ENCODE results near the gene OTOGL.
A peak's percentile ranks its signal among the peaks of the same experiment; 100 is the strongest.

OTOGL gene

DNA sequence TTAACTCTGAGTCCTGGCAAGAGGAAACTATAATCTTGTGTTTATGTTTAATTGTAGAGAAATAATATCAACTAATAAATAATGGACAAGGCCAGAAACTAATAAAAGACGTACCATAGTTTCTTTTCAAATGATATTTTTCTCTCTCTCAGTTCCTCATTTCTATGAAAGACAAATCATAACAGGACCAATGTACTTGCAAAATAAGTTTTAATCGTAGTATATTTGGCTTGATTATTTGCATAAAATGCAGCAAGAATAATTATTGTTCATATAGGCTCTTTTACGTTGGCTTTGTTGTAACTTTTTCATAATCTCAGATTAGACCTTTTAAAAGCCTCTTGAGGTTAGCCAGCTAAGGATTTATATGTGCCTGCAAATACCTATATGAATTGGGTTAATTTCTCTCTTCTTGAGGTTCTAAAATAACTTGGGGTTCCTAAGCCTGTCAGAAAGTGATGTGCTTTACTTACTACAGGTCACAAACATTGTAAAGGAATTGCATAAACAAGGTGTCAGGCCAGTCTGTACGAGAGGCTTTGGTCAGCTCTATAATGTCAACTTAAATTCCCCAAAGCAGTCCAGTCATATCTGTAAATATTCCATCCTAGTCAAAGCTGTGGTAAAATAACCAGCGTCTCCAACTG lies 191.9 kb downstream of the OTOGL start:
- 55% methylated on average over 2 of the region's 5 CpGs for WGBS
- Histone ChIP-seq H2BK15ac (ENCODE audit: low read depth, poor library complexity, severe bottlenecking) (no peak overlapping the region), H3K27me3 (ENCODE audit: control insufficient read depth in 1 of 2, insufficient read depth in 1 of 2, low read length in 2 of 2) (no peaks in the 10 kb centered on the region), H2BK12ac (ENCODE audit: low read length in 2 of 2) (no peak overlapping the region), H3K4ac (ENCODE audit: low read depth in 1 of 2, low read length in 2 of 2) (no peak overlapping the region), H3K4me3 (ENCODE audit: insufficient read depth in 1 of 2, low read depth in 1 of 2, low read length in 2 of 2) (no peak overlapping the region), H3K9me3 (ENCODE audit: control insufficient read depth, low read length) (peaks cover 3% of the 10 kb centered on the region), H2AK5ac (ENCODE audit: low read length, severe bottlenecking) (no peak overlapping the region), H3K36me3 (ENCODE audit: control insufficient read depth in 1 of 2, insufficient read depth in 2 of 2, low read depth in 1 of 2, low read length in 2 of 2) (no peaks in the 10 kb centered on the region), H2AFZ (ENCODE audit: low read depth, low read length) (no peak overlapping the region), H3K27ac (ENCODE audit: low read length, poor library complexity, severe bottlenecking) (no peak overlapping the region), H3K14ac (ENCODE audit: low read length in 2 of 2) (no peak overlapping the region), H3K23ac (ENCODE audit: low read length in 2 of 2) (no peak overlapping the region), H2BK120ac (ENCODE audit: low read depth, low read length) (no peak overlapping the region), H2BK5ac (ENCODE audit: low read depth, low read length, poor library complexity, severe bottlenecking) (no peak overlapping the region), H4K8ac (ENCODE audit: low read length) (no peak overlapping the region), H3K4me1 (ENCODE audit: control insufficient read depth, insufficient read depth, low read depth, low read length) (no peaks in the 10 kb centered on the region), H3K18ac (ENCODE audit: low read depth in 1 of 2, low read length in 2 of 2) (no peak overlapping the region), H3K79me1 (replicated peaks; ENCODE audit: low read length, poor library complexity, severe bottlenecking) (no peaks in the 10 kb centered on the region), H4K91ac (ENCODE audit: low read length) (no peak overlapping the region), H3K4me2 (ENCODE audit: low read length, poor library complexity, severe bottlenecking) (no peak overlapping the region), H3K9ac (ENCODE audit: low read length) (no peak overlapping the region)
- peak; percentile 4 for DNase-seq

DNA sequence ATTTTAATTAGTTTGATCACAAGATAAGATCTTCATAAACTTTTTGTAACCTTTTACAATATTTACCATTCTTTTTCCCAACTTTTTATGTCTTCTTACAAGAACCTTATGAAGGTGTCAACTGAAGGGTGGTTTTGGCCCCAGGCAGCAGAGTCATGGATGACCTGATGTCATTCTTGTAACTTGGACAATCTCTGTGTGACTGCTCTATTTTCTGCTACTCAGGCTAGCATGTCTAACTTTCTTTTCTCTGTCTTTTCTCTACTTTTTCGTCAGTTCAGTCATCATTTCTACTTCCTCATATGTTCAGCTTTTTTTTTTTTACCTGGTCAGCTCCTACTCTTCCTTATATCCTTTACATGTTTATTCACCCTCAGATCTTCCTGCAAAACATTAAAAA lies 194.0 kb downstream of the OTOGL start:
- no peak overlapping the region for H3K9ac ChIP-seq (ENCODE audit: low read length)
- peaks cover 2% of the 10 kb centered on the region for H3K9me3 ChIP-seq (ENCODE audit: control insufficient read depth, low read length)
- no peak overlapping the region for H2AK5ac ChIP-seq (ENCODE audit: low read length, severe bottlenecking)
- H2BK12ac ChIP-seq (ENCODE audit: low read length in 2 of 2) = no peak overlapping the region
- H2BK120ac ChIP-seq (ENCODE audit: low read depth, low read length) = no peak overlapping the region
- H4K8ac ChIP-seq (ENCODE audit: low read length) = no peak overlapping the region
- H2BK5ac ChIP-seq (ENCODE audit: low read depth, low read length, poor library complexity, severe bottlenecking) = no peak overlapping the region
- H3K18ac ChIP-seq (ENCODE audit: low read depth in 1 of 2, low read length in 2 of 2) = no peak overlapping the region
- no peak overlapping the region for H4K91ac ChIP-seq (ENCODE audit: low read length)
- 72% methylated on average over 1 of the region's 1 CpG for WGBS
- no peak for DNase-seq
- H2AFZ ChIP-seq (ENCODE audit: low read depth, low read length) = no peak overlapping the region
- H3K27ac ChIP-seq (ENCODE audit: low read length, poor library complexity, severe bottlenecking) = no peak overlapping the region
- H3K4me1 ChIP-seq (ENCODE audit: control insufficient read depth, insufficient read depth, low read depth, low read length) = no peaks in the 10 kb centered on the region
- H3K27me3 ChIP-seq (ENCODE audit: control insufficient read depth in 1 of 2, insufficient read depth in 1 of 2, low read length in 2 of 2) = no peaks in the 10 kb centered on the region
- H3K4ac ChIP-seq (ENCODE audit: low read depth in 1 of 2, low read length in 2 of 2) = no peak overlapping the region
- no peak overlapping the region for H3K23ac ChIP-seq (ENCODE audit: low read length in 2 of 2)
- no peaks in the 10 kb centered on the region for H3K79me1 ChIP-seq (replicated peaks; ENCODE audit: low read length, poor library complexity, severe bottlenecking)
- no peak overlapping the region for H2BK15ac ChIP-seq (ENCODE audit: low read depth, poor library complexity, severe bottlenecking)
- no peak overlapping the region for H3K14ac ChIP-seq (ENCODE audit: low read length in 2 of 2)
- no peak overlapping the region for H3K4me3 ChIP-seq (ENCODE audit: insufficient read depth in 1 of 2, low read depth in 1 of 2, low read length in 2 of 2)
- H3K4me2 ChIP-seq (ENCODE audit: low read length, poor library complexity, severe bottlenecking) = no peak overlapping the region
- H3K36me3 ChIP-seq (ENCODE audit: control insufficient read depth in 1 of 2, insufficient read depth in 2 of 2, low read depth in 1 of 2, low read length in 2 of 2) = no peaks in the 10 kb centered on the region

DNA sequence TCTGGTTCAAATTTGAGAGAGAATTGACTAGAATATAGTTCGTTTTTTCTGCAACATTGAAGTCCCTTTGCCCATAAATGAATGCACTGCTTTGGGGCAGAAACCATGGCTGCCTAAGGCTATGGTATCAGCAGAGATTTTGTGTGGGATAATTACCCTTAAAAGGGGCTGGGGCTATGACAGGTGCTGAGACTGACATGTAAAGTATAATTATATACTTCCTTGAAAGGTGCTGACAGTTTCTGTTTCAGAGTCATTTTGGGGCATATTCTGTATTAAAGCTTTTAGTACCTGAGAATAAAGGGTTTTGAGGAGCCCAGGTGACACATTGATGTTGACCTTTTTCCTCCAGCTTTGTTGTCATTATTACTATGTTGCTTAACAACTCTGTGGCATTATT lies 194.4 kb downstream of the OTOGL start:
- no peak overlapping the region for H3K18ac ChIP-seq (ENCODE audit: low read depth in 1 of 2, low read length in 2 of 2)
- WGBS = 30% methylated on average over 1 of the region's 1 CpG
- no peaks in the 10 kb centered on the region for H3K36me3 ChIP-seq (ENCODE audit: control insufficient read depth in 1 of 2, insufficient read depth in 2 of 2, low read depth in 1 of 2, low read length in 2 of 2)

DNA sequence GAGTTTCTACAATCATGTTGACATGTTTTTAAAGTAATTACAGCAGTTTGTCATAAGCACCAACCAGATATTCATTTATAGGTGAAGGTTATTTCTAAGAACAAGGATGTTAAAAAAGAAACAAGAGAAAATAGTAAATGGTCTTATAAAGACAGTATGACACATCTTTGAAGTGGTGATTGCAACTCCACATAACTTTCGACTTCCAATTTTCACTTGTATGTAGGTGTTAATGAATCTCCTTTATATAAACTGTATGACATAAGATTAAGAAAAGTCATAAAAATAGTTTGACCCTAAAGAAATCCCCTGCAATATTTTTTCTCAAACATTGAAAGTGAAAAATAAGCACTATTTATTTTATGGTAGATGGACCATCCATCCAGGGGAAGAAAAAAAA lies 199.9 kb downstream of the OTOGL start:
- Histone ChIP-seq H3K27me3 (ENCODE audit: control insufficient read depth in 1 of 2, insufficient read depth in 1 of 2, low read length in 2 of 2) (no peaks in the 10 kb centered on the region), H2BK120ac (ENCODE audit: low read depth, low read length) (no peak overlapping the region), H3K36me3 (ENCODE audit: control insufficient read depth in 1 of 2, insufficient read depth in 2 of 2, low read depth in 1 of 2, low read length in 2 of 2) (no peaks in the 10 kb centered on the region), H3K18ac (ENCODE audit: low read depth in 1 of 2, low read length in 2 of 2) (no peak overlapping the region), H4K91ac (ENCODE audit: low read length) (no peak overlapping the region), H3K9me3 (ENCODE audit: control insufficient read depth, low read length) (no peaks in the 10 kb centered on the region), H3K4ac (ENCODE audit: low read depth in 1 of 2, low read length in 2 of 2) (no peak overlapping the region), H3K4me3 (ENCODE audit: insufficient read depth in 1 of 2, low read depth in 1 of 2, low read length in 2 of 2) (no peak overlapping the region), H3K27ac (ENCODE audit: low read length, poor library complexity, severe bottlenecking) (no peak overlapping the region), H3K4me1 (ENCODE audit: control insufficient read depth, insufficient read depth, low read depth, low read length) (no peaks in the 10 kb centered on the region), H2AFZ (ENCODE audit: low read depth, low read length) (no peak overlapping the region), H3K14ac (ENCODE audit: low read length in 2 of 2) (no peak overlapping the region), H2BK15ac (ENCODE audit: low read depth, poor library complexity, severe bottlenecking) (no peak overlapping the region), H2BK5ac (ENCODE audit: low read depth, low read length, poor library complexity, severe bottlenecking) (no peak overlapping the region), H3K9ac (ENCODE audit: low read length) (no peak overlapping the region), H2AK5ac (ENCODE audit: low read length, severe bottlenecking) (no peak overlapping the region), H2BK12ac (ENCODE audit: low read length in 2 of 2) (no peak overlapping the region), H3K23ac (ENCODE audit: low read length in 2 of 2) (no peak overlapping the region), H3K79me1 (replicated peaks; ENCODE audit: low read length, poor library complexity, severe bottlenecking) (no peaks in the 10 kb centered on the region), H3K4me2 (ENCODE audit: low read length, poor library complexity, severe bottlenecking) (no peak overlapping the region), H4K8ac (ENCODE audit: low read length) (no peak overlapping the region)
- DNase-seq = no peak
- no CpG with 5 or more reads among the region's 1 CpG for WGBS

More for the DNA sequence above, 194.4 kb downstream of the OTOGL start:
- H3K4ac ChIP-seq (ENCODE audit: low read depth in 1 of 2, low read length in 2 of 2) = no peak overlapping the region
- no peak overlapping the region for H2BK5ac ChIP-seq (ENCODE audit: low read depth, low read length, poor library complexity, severe bottlenecking)
- no peaks in the 10 kb centered on the region for H3K79me1 ChIP-seq (replicated peaks; ENCODE audit: low read length, poor library complexity, severe bottlenecking)
- no peak overlapping the region for H3K14ac ChIP-seq (ENCODE audit: low read length in 2 of 2)
- H3K27me3 ChIP-seq (ENCODE audit: control insufficient read depth in 1 of 2, insufficient read depth in 1 of 2, low read length in 2 of 2) = no peaks in the 10 kb centered on the region
- no peak overlapping the region for H3K4me2 ChIP-seq (ENCODE audit: low read length, poor library complexity, severe bottlenecking)
- no peak overlapping the region for H3K23ac ChIP-seq (ENCODE audit: low read length in 2 of 2)
- H2BK12ac ChIP-seq (ENCODE audit: low read length in 2 of 2) = no peak overlapping the region
- no peak overlapping the region for H3K27ac ChIP-seq (ENCODE audit: low read length, poor library complexity, severe bottlenecking)
- H2BK15ac ChIP-seq (ENCODE audit: low read depth, poor library complexity, severe bottlenecking) = no peak overlapping the region
- no peaks in the 10 kb centered on the region for H3K9me3 ChIP-seq (ENCODE audit: control insufficient read depth, low read length)
- H3K9ac ChIP-seq (ENCODE audit: low read length) = no peak overlapping the region
- H3K4me1 ChIP-seq (ENCODE audit: control insufficient read depth, insufficient read depth, low read depth, low read length) = no peaks in the 10 kb centered on the region
- no peak overlapping the region for H3K4me3 ChIP-seq (ENCODE audit: insufficient read depth in 1 of 2, low read depth in 1 of 2, low read length in 2 of 2)
- no peak overlapping the region for H2AK5ac ChIP-seq (ENCODE audit: low read length, severe bottlenecking)
- no peak overlapping the region for H4K8ac ChIP-seq (ENCODE audit: low read length)
- no peak overlapping the region for H2BK120ac ChIP-seq (ENCODE audit: low read depth, low read length)
- no peak overlapping the region for H4K91ac ChIP-seq (ENCODE audit: low read length)
- DNase-seq = no peak
- H2AFZ ChIP-seq (ENCODE audit: low read depth, low read length) = no peak overlapping the region
